ENCODE data around the gene CD177. TPM values are rescaled to one million over a fixed set of nuclear protein-coding genes. Genes with fewer than 3 reads are reported as not detected.

Gene CD177, protein sequence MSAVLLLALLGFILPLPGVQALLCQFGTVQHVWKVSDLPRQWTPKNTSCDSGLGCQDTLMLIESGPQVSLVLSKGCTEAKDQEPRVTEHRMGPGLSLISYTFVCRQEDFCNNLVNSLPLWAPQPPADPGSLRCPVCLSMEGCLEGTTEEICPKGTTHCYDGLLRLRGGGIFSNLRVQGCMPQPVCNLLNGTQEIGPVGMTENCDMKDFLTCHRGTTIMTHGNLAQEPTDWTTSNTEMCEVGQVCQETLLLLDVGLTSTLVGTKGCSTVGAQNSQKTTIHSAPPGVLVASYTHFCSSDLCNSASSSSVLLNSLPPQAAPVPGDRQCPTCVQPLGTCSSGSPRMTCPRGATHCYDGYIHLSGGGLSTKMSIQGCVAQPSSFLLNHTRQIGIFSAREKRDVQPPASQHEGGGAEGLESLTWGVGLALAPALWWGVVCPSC
- total RNA-seq (2012; rRNA removed) = under 0.01 TPM in 1 of 2 replicates, not detected in the other

- no peak within 1 kb of the TSS for H3K4me2 ChIP-seq (ENCODE audit: low read length)
- peaks cover 14% of the 10 kb centered on the region for H3K27me3 ChIP-seq (ENCODE audit: control insufficient read depth, insufficient read depth, low read length)
- H3K4me3 ChIP-seq (ENCODE audit: low read length) = no peak within 1 kb of the TSS
- no peaks in the 10 kb centered on the region for H3K9me3 ChIP-seq (replicated peaks; ENCODE audit: low read length)
- H3K4me1 ChIP-seq (ENCODE audit: control insufficient read depth, insufficient read depth, low read length) = no peaks in the 10 kb centered on the region
- no peaks in the 10 kb centered on the region for H3K36me3 ChIP-seq (ENCODE audit: insufficient read depth, low read length)
- no peak within 1 kb of the TSS for H3K9ac ChIP-seq (ENCODE audit: low read depth, low read length)
These were observed at the start of gene CD177 for GRCh38 chr19:43353606-43354304. Gene CD177 (plus strand): TSS chr19:43353686. CDS start chr19:43353715, 29 bp downstream.

DNA sequence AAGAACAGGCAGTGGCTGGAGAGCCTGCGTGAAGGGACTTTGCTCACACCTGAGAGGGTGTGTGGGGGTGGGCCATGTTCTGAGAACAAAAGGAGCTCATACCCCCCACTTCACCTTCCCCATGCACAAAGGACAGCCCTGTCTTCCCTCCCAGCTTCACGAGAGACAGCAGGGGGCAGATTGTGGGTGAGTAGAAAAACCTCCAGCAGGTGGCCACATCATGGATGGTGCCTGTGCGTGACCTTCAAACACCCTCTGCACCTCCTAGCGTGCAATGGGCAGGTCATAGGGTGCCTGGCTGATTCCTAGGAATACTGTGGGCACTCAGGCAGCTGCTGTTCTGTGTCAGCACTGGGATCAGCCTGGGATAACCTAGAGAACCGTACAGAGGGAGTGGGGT, 47.8 kb upstream of the CD177 start:
- H3K9me3 ChIP-seq (replicated peaks; ENCODE audit: low read length) = no peaks in the 10 kb centered on the region
- no peak overlapping the region for H3K4me3 ChIP-seq (ENCODE audit: low read length)
- no peak overlapping the region for H3K4me2 ChIP-seq (ENCODE audit: low read length)
- no peaks in the 10 kb centered on the region for H3K4me1 ChIP-seq (ENCODE audit: control insufficient read depth, insufficient read depth, low read length)
- H3K9ac ChIP-seq (ENCODE audit: low read depth, low read length) = no peak overlapping the region
- peaks cover 41% of the 10 kb centered on the region for H3K27me3 ChIP-seq (ENCODE audit: control insufficient read depth, insufficient read depth, low read length)
- H3K36me3 ChIP-seq (ENCODE audit: insufficient read depth, low read length) = no peaks in the 10 kb centered on the region

DNA sequence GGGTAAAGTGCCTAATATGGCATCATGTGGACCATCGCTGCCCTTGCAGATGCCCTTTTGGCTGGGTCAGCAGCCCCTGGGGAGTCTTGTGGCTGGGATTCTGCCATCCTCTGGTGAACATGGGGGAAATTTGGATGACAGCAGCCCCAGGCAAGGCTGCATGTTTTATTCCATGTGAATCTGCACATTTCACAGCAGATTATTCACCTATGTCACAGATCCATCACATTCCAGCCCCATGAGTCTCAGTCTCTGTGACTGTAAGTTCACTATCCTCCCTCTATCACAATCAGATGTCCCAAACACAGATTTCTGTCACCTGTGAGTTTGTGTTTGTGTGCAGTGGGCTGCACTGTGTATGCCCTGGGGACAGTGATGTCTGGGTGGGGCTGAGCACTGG, 47.4 kb upstream of the CD177 start:
- Histone ChIP-seq H3K27me3 (ENCODE audit: control insufficient read depth, insufficient read depth, low read length) (peaks cover 44% of the 10 kb centered on the region), H3K4me3 (ENCODE audit: low read length) (no peak overlapping the region), H3K9ac (ENCODE audit: low read depth, low read length) (no peak overlapping the region), H3K9me3 (replicated peaks; ENCODE audit: low read length) (no peaks in the 10 kb centered on the region), H3K4me1 (ENCODE audit: control insufficient read depth, insufficient read depth, low read length) (no peaks in the 10 kb centered on the region), H3K4me2 (ENCODE audit: low read length) (no peak overlapping the region), H3K36me3 (ENCODE audit: insufficient read depth, low read length) (no peaks in the 10 kb centered on the region)

DNA sequence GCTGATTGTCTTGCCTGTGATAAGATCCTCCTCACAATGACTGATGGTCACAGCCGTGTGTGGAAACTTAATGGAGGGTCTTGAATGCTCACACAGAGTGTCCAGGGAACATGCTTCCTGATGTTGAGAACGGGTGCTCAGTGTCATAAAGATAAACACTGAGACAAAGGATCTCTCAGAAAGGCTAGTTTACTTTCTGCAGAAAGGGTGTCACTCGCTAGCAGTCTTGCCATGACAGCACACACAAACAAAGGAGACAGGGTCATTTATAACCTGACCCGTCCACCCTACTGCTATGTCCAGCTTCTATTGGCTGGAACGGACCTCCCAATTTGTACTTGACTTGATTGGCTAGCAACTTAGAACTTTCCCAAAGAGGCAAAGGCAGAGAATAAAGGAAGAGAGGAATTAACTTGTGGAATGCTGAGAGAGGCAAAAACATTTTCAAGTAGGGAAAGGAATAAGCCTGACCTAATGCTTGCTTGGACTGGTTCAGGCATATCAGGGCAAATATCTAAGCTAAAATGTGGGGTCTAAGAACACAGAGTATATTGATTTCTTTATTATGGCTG, 45.2 kb upstream of the CD177 start:
- H3K4me2 ChIP-seq (ENCODE audit: low read length) = no peak overlapping the region
- no peaks in the 10 kb centered on the region for H3K9me3 ChIP-seq (replicated peaks; ENCODE audit: low read length)
- no peaks in the 10 kb centered on the region for H3K4me1 ChIP-seq (ENCODE audit: control insufficient read depth, insufficient read depth, low read length)
- no peaks in the 10 kb centered on the region for H3K36me3 ChIP-seq (ENCODE audit: insufficient read depth, low read length)
- H3K4me3 ChIP-seq (ENCODE audit: low read length) = no peak overlapping the region
- H3K27me3 ChIP-seq (ENCODE audit: control insufficient read depth, insufficient read depth, low read length) = peaks cover 47% of the 10 kb centered on the region
- no peak overlapping the region for H3K9ac ChIP-seq (ENCODE audit: low read depth, low read length)

DNA sequence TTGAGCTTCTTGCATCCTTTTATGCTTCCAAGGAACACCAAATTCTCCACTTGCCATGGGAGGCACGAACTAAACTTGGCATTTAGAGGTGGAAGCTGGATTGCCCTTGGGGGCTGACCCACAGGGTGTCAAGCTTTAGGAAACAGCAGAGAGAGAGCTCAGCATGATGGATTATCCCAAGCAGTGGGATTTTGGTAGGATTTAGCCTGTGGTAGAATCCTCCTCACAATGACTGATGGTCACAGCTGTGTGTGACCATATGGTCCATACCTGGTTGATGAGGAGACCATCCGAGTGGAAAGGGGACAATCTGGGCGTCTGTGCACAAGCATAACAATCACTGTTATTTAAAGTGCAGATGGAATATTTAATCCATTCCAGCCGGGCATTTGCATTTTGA, 44.0 kb upstream of the CD177 start:
- Histone ChIP-seq H3K4me1 (ENCODE audit: control insufficient read depth, insufficient read depth, low read length) (no peaks in the 10 kb centered on the region), H3K9ac (ENCODE audit: low read depth, low read length) (no peak overlapping the region), H3K4me3 (ENCODE audit: low read length) (no peak overlapping the region), H3K27me3 (ENCODE audit: control insufficient read depth, insufficient read depth, low read length) (peaks cover 44% of the 10 kb centered on the region), H3K4me2 (ENCODE audit: low read length) (no peak overlapping the region), H3K36me3 (ENCODE audit: insufficient read depth, low read length) (no peaks in the 10 kb centered on the region), H3K9me3 (replicated peaks; ENCODE audit: low read length) (no peaks in the 10 kb centered on the region)

DNA sequence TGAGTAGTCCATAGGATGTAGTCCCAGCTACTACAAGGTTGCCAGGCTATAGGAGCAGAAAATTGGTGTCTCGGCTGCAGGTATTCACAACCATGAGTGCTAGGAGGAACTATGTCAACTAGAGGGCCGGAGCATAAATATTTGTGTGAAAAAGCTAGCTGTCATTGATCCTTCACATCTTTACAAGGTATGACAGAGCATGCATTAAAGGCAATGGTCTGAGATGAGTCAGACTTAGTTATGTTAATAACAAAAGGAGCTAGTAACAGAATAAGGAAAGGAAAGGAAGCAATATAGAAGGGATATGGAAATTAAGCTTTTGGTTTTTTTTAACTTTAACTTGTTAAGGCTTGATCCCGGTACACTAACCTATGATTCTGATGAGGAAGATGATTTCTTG, 43.3 kb upstream of the CD177 start:
- H3K4me3 ChIP-seq (ENCODE audit: low read length) = no peak overlapping the region
- H3K4me1 ChIP-seq (ENCODE audit: control insufficient read depth, insufficient read depth, low read length) = no peaks in the 10 kb centered on the region
- H3K4me2 ChIP-seq (ENCODE audit: low read length) = no peak overlapping the region
- no peak overlapping the region for H3K9ac ChIP-seq (ENCODE audit: low read depth, low read length)
- H3K36me3 ChIP-seq (ENCODE audit: insufficient read depth, low read length) = no peaks in the 10 kb centered on the region
- peaks cover 39% of the 10 kb centered on the region for H3K27me3 ChIP-seq (ENCODE audit: control insufficient read depth, insufficient read depth, low read length)
- no peaks in the 10 kb centered on the region for H3K9me3 ChIP-seq (replicated peaks; ENCODE audit: low read length)

DNA sequence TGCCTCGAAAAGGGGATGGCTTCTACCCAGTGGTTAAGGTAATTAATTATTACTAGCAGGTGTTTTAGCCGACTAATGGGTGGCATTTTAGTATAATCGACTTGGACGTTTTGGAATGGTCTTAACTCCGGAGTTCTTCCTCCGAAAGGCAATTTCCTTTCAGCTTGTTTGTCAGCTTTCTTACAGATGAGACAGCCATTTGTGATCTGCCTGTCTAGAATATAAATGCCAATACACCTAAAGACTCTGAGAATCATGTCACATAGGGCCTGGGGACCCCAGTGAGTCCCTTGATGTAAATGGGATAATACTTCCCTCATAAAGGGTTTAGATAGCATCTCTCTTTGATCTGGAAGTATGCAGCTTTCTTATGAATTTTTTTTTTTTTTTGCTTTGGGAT, 42.2 kb upstream of the CD177 start:
- Histone ChIP-seq H3K36me3 (ENCODE audit: insufficient read depth, low read length) (no peaks in the 10 kb centered on the region), H3K9me3 (replicated peaks; ENCODE audit: low read length) (no peaks in the 10 kb centered on the region), H3K27me3 (ENCODE audit: control insufficient read depth, insufficient read depth, low read length) (peaks cover 39% of the 10 kb centered on the region), H3K4me3 (ENCODE audit: low read length) (no peak overlapping the region), H3K9ac (ENCODE audit: low read depth, low read length) (no peak overlapping the region), H3K4me2 (ENCODE audit: low read length) (no peak overlapping the region), H3K4me1 (ENCODE audit: control insufficient read depth, insufficient read depth, low read length) (no peaks in the 10 kb centered on the region)

- Histone ChIP-seq H3K27me3 (ENCODE audit: control insufficient read depth, insufficient read depth, low read length) (peaks cover 39% of the 10 kb centered on the region), H3K36me3 (ENCODE audit: insufficient read depth, low read length) (no peaks in the 10 kb centered on the region), H3K9ac (ENCODE audit: low read depth, low read length) (no peak overlapping the region), H3K4me3 (ENCODE audit: low read length) (no peak overlapping the region), H3K4me1 (ENCODE audit: control insufficient read depth, insufficient read depth, low read length) (no peaks in the 10 kb centered on the region), H3K4me2 (ENCODE audit: low read length) (no peak overlapping the region), H3K9me3 (replicated peaks; ENCODE audit: low read length) (no peaks in the 10 kb centered on the region)
These were observed 41.8 kb upstream of the CD177 start for GRCh38 chr19:43311706-43312105.

DNA sequence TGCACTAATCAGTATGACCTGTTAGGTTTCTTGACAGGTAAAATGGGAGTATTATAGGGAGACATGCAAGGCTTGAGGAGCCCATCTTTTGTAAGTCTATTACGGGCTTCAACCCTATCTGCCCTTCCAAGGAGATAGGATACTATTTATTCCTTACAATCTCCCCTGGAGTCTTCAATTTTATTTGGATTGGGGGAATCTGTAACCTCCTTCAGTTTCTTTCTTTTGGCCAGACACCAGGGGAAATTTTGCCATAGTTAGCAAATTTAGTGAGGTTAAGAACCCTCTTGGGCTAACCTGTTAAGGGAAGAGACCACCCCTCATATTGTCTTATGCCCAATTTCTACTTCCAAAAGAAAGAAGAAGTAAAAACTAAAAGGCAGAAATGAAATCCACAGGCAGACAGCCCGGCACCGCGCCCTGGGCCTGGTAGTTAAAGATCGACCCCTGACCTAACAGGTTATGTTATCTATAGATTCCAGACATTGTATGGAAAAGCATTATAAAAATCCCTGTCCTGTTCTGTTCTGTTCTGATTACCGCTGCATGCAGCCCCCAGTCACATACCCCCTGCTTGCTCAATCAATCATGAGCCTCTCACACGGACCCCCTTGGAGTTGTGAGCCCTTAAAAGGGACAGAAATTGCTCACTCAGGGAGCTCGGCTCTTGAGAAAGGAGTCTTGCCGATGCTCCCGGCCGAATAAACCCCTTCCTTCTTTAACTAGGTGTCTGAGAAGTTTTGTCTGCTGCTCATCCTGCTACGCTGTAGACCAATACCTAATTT, 39.6 kb upstream of the CD177 start:
- Histone ChIP-seq H3K4me1 (ENCODE audit: control insufficient read depth, insufficient read depth, low read length) (no peaks in the 10 kb centered on the region), H3K4me2 (ENCODE audit: low read length) (no peak overlapping the region), H3K9ac (ENCODE audit: low read depth, low read length) (no peak overlapping the region), H3K9me3 (replicated peaks; ENCODE audit: low read length) (no peaks in the 10 kb centered on the region), H3K36me3 (ENCODE audit: insufficient read depth, low read length) (no peaks in the 10 kb centered on the region), H3K4me3 (ENCODE audit: low read length) (no peak overlapping the region), H3K27me3 (ENCODE audit: control insufficient read depth, insufficient read depth, low read length) (peaks cover 21% of the 10 kb centered on the region)

DNA sequence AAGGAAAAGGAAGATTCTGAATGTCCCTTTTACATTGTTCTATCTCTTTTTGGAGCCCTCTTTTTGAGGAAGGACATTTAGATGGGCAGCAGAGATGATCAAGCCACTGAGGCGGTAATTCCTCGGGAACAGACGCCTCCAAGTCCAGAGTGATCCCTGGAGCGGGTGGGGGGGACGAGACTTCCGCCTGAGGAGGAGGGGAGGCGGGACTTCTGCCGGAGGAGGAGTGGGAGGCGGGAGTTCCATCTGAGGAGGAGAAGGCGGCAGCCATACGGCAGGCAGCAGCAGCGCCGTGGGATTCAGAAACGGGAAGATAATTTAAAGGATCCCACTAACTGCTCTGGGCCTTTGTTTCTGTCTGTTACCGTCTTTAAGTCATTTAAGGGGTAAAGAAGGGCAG, 37.6 kb upstream of the CD177 start:
- Histone ChIP-seq H3K4me3 (ENCODE audit: low read length) (no peak overlapping the region), H3K9me3 (replicated peaks; ENCODE audit: low read length) (no peaks in the 10 kb centered on the region), H3K4me2 (ENCODE audit: low read length) (no peak overlapping the region), H3K36me3 (ENCODE audit: insufficient read depth, low read length) (no peaks in the 10 kb centered on the region), H3K4me1 (ENCODE audit: control insufficient read depth, insufficient read depth, low read length) (no peaks in the 10 kb centered on the region), H3K27me3 (ENCODE audit: control insufficient read depth, insufficient read depth, low read length) (peaks cover 22% of the 10 kb centered on the region), H3K9ac (ENCODE audit: low read depth, low read length) (no peak overlapping the region)
